ENCODE data around the gene CNRIP1. TPM values are rescaled to one million over a fixed set of nuclear protein-coding genes. Genes with fewer than 3 reads are reported as not detected.

CNRIP1 gene, protein sequence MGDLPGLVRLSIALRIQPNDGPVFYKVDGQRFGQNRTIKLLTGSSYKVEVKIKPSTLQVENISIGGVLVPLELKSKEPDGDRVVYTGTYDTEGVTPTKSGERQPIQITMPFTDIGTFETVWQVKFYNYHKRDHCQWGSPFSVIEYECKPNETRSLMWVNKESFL
- not detected for total RNA-seq

DNA sequence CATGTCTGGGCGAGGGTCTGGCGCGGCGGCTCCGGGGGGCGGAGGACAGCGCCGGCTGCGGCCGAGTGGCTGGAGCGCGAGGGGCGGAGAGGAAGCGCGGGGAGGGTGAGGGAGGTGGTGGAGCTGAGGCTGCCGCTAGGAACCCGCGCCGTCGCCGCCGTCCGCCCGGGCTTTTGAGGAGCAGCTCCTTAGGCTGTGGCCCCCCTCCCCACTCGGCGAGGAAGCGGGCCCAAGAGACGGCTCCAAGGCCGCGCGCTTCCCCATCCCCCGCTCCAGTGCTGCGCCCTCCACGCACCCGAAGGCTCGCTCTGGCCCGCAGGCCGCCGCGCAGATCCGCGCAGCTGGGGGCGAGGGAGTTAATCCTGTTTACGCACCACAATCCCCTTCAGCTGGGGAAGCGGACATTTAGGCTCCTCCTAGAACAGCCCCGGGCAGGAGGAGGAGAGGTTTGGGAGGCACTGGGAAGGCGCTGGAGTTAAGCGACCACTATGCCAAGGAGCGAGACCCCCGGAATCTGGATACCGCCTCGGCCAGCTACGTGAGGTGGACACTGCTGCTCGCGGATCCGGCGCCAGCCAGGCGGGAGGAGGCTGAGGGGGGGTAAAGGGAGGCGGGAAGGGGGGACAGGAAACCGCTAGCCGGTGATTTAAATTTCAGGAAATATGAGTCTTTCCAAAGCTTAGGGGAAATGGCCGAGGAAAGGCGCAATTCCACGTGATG is at the start of gene CNRIP1:
CNRIP1 (minus strand) TSS at position 552 of the 720 bp plus-strand sequence; CDS start at position 3, 549 bp downstream.
- no peak within 1 kb of the TSS for H3K27ac Mint-ChIP-seq
- DNase-seq, result peak; percentile 18
- ATAC-seq, result peak; percentile 49
- H3K4me1 Mint-ChIP-seq, result peaks cover 8% of the 10 kb centered on the region
- no peaks in the 10 kb centered on the region for H3K36me3 Mint-ChIP-seq (ENCODE audit: low read depth)
- peak within 1 kb of the TSS; percentile 60 for H3K4me3 Mint-ChIP-seq
- POLR2A ChIA-PET, result no interaction called here
- H3K9me3 Mint-ChIP-seq (ENCODE audit: low read depth), result no peaks in the 10 kb centered on the region
- CTCF ChIA-PET, result no interaction called here
- intact Hi-C loops (cut with DNase I, micrococcal nuclease), result no loop called here
- H3K27me3 Mint-ChIP-seq, result peaks cover 49% of the 10 kb centered on the region

DNA sequence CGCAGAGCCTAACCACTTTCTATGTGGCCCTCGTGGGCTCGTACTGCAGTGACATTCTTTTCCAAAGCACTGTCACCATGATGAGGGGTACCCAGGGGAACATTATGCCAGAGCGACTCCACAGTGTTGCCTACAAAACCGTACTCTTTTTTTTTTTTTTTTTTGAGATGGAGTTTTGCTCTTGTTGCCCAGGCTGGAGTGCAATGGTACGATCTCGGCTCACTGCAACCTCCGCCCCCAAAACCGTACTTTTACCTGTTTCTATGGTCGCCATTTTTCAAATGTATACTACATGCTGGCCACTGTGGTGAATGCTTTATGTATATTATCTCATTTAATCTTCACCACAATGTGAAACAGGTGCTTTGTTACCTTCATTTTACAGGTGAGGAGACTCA is 49.6 kb upstream of the CNRIP1 start:
- no peak for ATAC-seq
- H3K36me3 Mint-ChIP-seq (ENCODE audit: low read depth), result no peaks in the 10 kb centered on the region
- ChIA-PET POLR2A (no interaction called here), CTCF (no interaction called here)
- no peaks in the 10 kb centered on the region for H3K9me3 Mint-ChIP-seq (ENCODE audit: low read depth)
- intact Hi-C loops (cut with DNase I, micrococcal nuclease), result no loop called here
- no peak overlapping the region for H3K27ac Mint-ChIP-seq
- no peak overlapping the region for H3K4me3 Mint-ChIP-seq
- H3K27me3 Mint-ChIP-seq, result peaks cover 16% of the 10 kb centered on the region
- peaks cover 7% of the 10 kb centered on the region for H3K4me1 Mint-ChIP-seq
- DNase-seq, result no peak

DNA sequence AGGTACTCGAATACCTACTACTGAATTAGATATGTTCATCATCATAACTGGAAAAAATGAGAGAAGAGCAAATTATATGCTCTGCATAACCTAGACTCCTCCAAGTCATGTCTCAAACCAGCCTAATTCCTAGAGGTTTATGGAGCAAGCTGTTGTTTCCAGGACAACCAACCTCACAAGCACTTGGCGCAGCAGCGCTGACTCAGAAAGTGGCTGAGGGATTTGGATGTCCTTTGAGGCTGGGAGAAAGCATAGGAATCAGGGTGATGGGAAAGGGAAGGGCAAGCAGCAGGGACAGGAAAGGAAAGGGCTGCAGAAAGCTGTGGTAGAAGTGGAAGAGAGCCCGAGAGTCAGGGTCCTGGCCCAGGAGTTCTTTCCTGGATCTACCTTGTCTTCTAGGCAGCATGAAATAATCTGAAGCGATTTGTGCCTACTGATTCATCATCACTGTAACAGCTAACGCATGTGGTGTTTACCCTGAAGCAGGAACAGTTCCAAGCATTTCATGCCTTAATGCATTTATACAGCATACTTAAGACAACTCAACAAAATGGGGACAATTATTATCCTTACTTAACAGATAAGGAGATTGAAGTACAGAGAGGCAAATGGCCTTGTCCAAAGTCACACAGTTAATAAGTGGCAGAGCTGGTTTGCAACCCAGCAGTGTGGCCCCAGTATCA is 49.0 kb upstream of the CNRIP1 start:
- intact Hi-C loops (cut with DNase I, micrococcal nuclease), result no loop called here
- DNase-seq (no peak), ATAC-seq (no peak)
- POLR2A ChIA-PET, result no interaction called here
- no peak overlapping the region for H3K4me3 Mint-ChIP-seq
- H3K36me3 Mint-ChIP-seq (ENCODE audit: low read depth), result no peaks in the 10 kb centered on the region
- H3K4me1 Mint-ChIP-seq, result peaks cover 7% of the 10 kb centered on the region
- CTCF ChIA-PET, result interaction anchor here (0.5 kb wide), 1 partner anchor 422 kb away, joined by 3 read pairs; no protein-coding TSS in a partner anchor
- peaks cover 22% of the 10 kb centered on the region for H3K27me3 Mint-ChIP-seq
- H3K27ac Mint-ChIP-seq, result no peak overlapping the region
- H3K9me3 Mint-ChIP-seq (ENCODE audit: low read depth), result no peaks in the 10 kb centered on the region

DNA sequence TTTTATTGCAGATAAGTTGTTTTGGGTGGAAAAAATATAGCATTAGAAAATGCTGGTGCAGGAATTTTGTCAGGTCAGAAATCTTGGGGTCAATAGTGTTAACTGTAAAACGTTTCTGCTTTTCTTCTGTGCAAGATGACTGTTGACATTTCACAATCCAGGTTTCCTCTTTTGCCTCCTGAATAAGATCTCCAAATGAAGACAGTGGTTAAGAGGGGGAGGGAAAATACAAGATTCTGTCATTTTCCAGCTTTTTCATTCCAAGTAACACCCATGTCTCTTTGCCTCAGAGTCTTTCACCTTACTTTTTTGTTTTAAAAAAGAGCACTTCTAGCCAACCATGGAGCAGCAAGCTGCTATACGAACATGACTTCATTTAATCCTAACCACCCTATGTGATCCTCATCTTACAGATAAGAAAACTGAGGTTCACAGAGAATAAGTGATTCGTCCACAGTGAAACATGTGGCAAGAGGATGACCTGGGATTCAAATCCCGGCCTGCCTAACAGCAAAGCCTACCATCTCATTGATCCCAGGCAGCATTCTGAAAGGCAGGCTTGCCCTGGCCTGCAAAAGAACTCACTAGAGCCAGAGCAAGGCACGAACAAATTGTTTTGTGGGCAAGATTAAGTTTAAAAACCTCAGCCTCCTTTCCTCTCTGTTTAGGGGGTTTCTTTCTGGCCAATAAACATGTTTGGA is 48.4 kb upstream of the CNRIP1 start:
- H3K36me3 Mint-ChIP-seq (ENCODE audit: low read depth), result no peaks in the 10 kb centered on the region
- peaks cover 7% of the 10 kb centered on the region for H3K4me1 Mint-ChIP-seq
- H3K9me3 Mint-ChIP-seq (ENCODE audit: low read depth), result no peaks in the 10 kb centered on the region
- ATAC-seq (no peak), DNase-seq (no peak)
- H3K27me3 Mint-ChIP-seq, result peaks cover 23% of the 10 kb centered on the region
- intact Hi-C loops (cut with DNase I, micrococcal nuclease), result no loop called here
- H3K4me3 Mint-ChIP-seq, result no peak overlapping the region
- no peak overlapping the region for H3K27ac Mint-ChIP-seq
- ChIA-PET CTCF (interaction anchor here (0.5 to 3.4 kb wide), 2 partner anchors 74 to 423 kb away, joined by 3 to 19 read pairs; no protein-coding TSS in a partner anchor), POLR2A (no interaction called here)

DNA sequence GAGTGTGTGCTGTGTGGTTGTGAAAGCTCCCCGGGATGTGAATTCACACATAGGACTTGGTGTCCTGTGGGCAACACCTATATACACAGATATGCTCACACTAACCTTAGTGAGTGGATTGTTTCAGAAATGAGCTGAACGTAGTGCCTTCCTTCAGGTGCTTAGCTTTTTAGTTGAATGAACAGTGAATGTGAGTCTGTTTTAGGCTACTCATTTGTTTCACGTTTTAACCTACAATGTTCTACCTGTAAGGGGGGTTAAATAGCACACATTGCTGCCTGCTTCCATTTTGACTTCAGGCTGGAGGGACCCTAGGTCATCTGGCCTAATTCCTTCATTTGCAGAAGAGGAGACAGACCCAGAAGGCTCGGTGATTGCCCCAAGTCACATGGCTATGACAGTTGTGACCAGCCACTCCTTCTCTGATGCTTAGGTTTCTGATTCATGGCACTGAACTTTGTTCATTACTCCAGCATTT is 46.4 kb upstream of the CNRIP1 start:
- POLR2A ChIA-PET, result no interaction called here
- no peak for ATAC-seq
- intact Hi-C loops (cut with DNase I, micrococcal nuclease), result no loop called here

DNA sequence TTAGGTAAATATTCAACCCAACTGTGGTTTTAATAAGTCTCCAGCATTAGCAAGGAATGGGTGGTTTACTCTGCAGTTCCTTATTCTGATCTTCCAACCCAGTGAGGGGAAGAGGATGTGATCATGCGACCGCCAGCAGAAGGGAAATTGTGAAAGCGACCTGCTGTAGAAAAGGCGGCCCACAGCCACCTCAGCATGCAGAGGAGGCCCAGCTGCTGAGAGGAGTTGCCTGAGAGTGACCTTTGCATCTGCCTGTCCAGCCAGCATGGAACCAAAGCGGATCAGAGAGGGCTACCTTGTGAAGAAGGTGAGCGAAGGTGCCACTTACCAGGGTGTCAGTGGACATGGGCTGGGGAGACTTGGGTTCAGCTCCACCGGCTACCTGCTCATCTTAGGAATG is 45.3 kb upstream of the CNRIP1 start, which contains the start of gene PLEK:
PLEK (plus strand) TSS at position 196 of the 400 bp plus-strand sequence; CDS start at position 266, 70 bp downstream.
- no peaks in the 10 kb centered on the region for H3K9me3 Mint-ChIP-seq (ENCODE audit: low read depth)
- H3K36me3 Mint-ChIP-seq (ENCODE audit: low read depth), result no peaks in the 10 kb centered on the region
- CTCF ChIA-PET, result interaction anchor here (0.7 to 3.4 kb wide), 3 partner anchors 77 to 94 kb away, joined by 3 to 19 read pairs (median 3); no protein-coding TSS in a partner anchor
- DNase-seq (no peak), ATAC-seq (no peak)
- POLR2A ChIA-PET, result no interaction called here
- no peak within 1 kb of the TSS for H3K27ac Mint-ChIP-seq
- H3K27me3 Mint-ChIP-seq, result peaks cover 18% of the 10 kb centered on the region
- intact Hi-C loops (cut with DNase I, micrococcal nuclease), result no loop called here
- peaks cover 11% of the 10 kb centered on the region for H3K4me1 Mint-ChIP-seq
- H3K4me3 Mint-ChIP-seq, result no peak within 1 kb of the TSS

More for the DNA sequence above, 46.4 kb upstream of the CNRIP1 start:
- H3K4me3 Mint-ChIP-seq, result no peak overlapping the region
- no peak overlapping the region for H3K27ac Mint-ChIP-seq
- H3K9me3 Mint-ChIP-seq (ENCODE audit: low read depth), result no peaks in the 10 kb centered on the region
- H3K4me1 Mint-ChIP-seq, result peaks cover 11% of the 10 kb centered on the region
- peaks cover 19% of the 10 kb centered on the region for H3K27me3 Mint-ChIP-seq
- no peak for DNase-seq
- CTCF ChIA-PET, result interaction anchor here (0.7 to 3.4 kb wide), 2 partner anchors 76 to 83 kb away, joined by 3 to 19 read pairs; no protein-coding TSS in a partner anchor
- no peaks in the 10 kb centered on the region for H3K36me3 Mint-ChIP-seq (ENCODE audit: low read depth)

DNA sequence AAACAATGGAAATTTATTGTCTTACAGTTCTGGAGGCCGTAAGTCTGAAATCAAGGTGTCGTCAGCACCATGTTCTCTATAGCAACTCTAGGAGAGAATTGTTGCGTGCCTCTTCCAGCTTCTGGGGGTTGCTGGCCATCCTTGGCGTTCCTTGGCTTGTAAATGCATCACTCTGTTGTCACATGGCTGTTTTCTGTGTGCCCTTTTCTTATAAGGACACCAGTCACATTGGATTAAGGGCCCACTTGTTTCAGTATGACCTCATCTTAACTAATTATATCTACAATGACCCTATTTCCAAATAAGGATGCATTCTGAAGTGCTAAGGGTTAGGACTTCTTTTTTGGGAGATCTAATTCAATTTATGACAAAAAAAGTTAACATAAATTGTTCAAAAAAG is 44.0 kb upstream of the CNRIP1 start:
- Mint-ChIP-seq H3K4me1 (peaks cover 11% of the 10 kb centered on the region), H3K4me3 (no peak overlapping the region), H3K27me3 (peaks cover 16% of the 10 kb centered on the region), H3K9me3 (ENCODE audit: low read depth) (no peaks in the 10 kb centered on the region), H3K36me3 (ENCODE audit: low read depth) (no peaks in the 10 kb centered on the region), H3K27ac (no peak overlapping the region)
- ATAC-seq, result no peak
- DNase-seq, result no peak
- ChIA-PET POLR2A (no interaction called here), CTCF (interaction anchor here (0.7 to 1.4 kb wide), 3 partner anchors 8 to 78 kb away, joined by 3 to 4 read pairs (median 3); no protein-coding TSS in a partner anchor)
- intact Hi-C loops (cut with DNase I, micrococcal nuclease), result no loop called here

DNA sequence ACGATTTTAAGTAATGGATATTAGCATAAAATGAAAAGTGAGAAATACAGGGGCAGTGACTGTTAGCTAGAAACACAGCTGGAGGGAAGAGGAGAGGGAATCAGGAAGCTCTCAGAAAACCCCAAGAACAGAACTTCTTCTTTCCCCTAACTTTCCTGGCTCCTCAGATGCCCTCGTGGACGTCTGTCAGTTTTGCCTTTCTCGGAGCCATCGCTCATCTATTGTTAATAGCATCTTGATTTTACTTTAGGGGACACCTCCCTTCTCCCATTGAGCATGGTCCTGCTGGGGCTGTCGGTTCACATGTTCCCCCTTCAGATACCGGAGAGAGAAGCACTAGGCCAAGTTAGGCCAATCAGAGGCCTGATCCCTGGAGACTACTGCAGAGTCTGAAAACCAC is 43.0 kb upstream of the CNRIP1 start:
- H3K9me3 Mint-ChIP-seq (ENCODE audit: low read depth), result no peaks in the 10 kb centered on the region
- peaks cover 15% of the 10 kb centered on the region for H3K27me3 Mint-ChIP-seq
- no peaks in the 10 kb centered on the region for H3K36me3 Mint-ChIP-seq (ENCODE audit: low read depth)
- no peak for DNase-seq
- intact Hi-C loops (cut with DNase I, micrococcal nuclease), result loop anchor here (1.0 kb wide), 1 partner anchor 79 kb away; no protein-coding TSS in a partner anchor
- ChIA-PET POLR2A (no interaction called here), CTCF (interaction anchor here (0.6 to 1.4 kb wide), 4 partner anchors 9 to 1940 kb away, joined by 3 to 4 read pairs (median 4); no protein-coding TSS in a partner anchor)
- H3K27ac Mint-ChIP-seq, result no peak overlapping the region
- no peak for ATAC-seq
- H3K4me3 Mint-ChIP-seq, result no peak overlapping the region
- H3K4me1 Mint-ChIP-seq, result peaks cover 11% of the 10 kb centered on the region

DNA sequence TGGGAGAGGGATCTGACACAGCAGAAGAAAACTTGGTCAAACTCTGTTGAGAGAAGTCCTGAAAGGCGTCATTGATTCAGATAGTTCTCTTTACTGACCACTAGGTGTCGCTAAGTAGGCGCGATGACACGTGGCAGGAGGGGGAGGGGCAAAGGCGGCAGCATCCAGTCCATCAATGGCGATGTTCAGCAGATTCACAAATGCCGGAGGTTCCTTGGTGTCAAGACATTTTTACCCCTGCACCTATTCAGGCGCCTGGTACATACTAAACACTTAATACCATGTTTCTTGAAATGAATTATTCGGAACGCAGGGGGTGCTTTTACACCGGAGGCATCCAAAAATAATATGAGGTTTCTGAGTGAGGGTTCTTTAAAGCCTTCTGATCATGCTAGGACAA is 42.3 kb upstream of the CNRIP1 start:
- H3K4me3 Mint-ChIP-seq, result peak overlapping the region; percentile 17
- H3K36me3 Mint-ChIP-seq (ENCODE audit: low read depth), result no peaks in the 10 kb centered on the region
- POLR2A ChIA-PET, result no interaction called here
- CTCF ChIA-PET, result interaction anchor here (0.6 to 1.0 kb wide), 3 partner anchors 15 to 1941 kb away, joined by 3 to 4 read pairs (median 3); no protein-coding TSS in a partner anchor
- H3K4me1 Mint-ChIP-seq, result peaks cover 11% of the 10 kb centered on the region
- H3K27ac Mint-ChIP-seq, result peak overlapping the region; percentile 40
- ATAC-seq (peak; percentile 92), DNase-seq (peak; percentile 91)
- peaks cover 15% of the 10 kb centered on the region for H3K27me3 Mint-ChIP-seq
- no peaks in the 10 kb centered on the region for H3K9me3 Mint-ChIP-seq (ENCODE audit: low read depth)
- intact Hi-C loops (cut with DNase I, micrococcal nuclease), result loop anchor here (1.0 kb wide), 1 partner anchor 79 kb away; no protein-coding TSS in a partner anchor

DNA sequence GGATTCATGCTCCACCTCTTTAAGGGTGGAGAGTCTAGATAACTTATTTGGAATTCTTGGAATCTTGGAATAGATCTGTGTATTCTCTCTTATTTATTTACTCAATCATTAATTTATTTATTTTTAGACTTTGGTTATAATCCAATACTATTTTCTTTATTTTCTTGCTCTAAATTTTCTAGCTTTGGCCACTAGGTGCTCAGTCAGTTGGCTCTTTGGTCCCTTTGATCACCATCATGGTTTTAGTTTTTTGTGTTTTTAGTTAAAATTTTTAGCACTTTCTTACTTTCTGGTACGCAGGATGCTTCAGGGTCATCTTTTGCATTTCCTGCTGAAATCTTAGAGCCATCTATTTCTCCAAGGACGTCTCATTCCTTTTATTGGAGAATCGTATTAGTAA is 40.1 kb upstream of the CNRIP1 start:
- Mint-ChIP-seq H3K36me3 (ENCODE audit: low read depth) (no peaks in the 10 kb centered on the region), H3K4me3 (no peak overlapping the region), H3K27me3 (peaks cover 7% of the 10 kb centered on the region), H3K27ac (no peak overlapping the region), H3K9me3 (ENCODE audit: low read depth) (no peaks in the 10 kb centered on the region), H3K4me1 (peaks cover 8% of the 10 kb centered on the region)
- ATAC-seq (no peak), DNase-seq (no peak)
- ChIA-PET POLR2A (no interaction called here), CTCF (interaction anchor here (0.6 to 3.0 kb wide), 5 partner anchors 12 to 546 kb away, joined by 3 to 37 read pairs (median 4); no protein-coding TSS in a partner anchor)
- intact Hi-C loops (cut with DNase I, micrococcal nuclease), result no loop called here
